GM18867 (cell line): ENCODE results near the gene SMYD3.

Experiments used
- ATAC-seq: cut with Tn5 transposase; IDR thresholded peaks from one replicate; pipeline ENCODE4 v1.9.1; 2021; ENCODE audit warnings: mild to moderate bottlenecking, moderate library complexity; ENCODE audit not compliant: unreplicated experiment

SMYD3 gene

GRCh38 chr1:246476771-246477170 lies 30.3 kb downstream of the SMYD3 start:
- ATAC-seq: no peak

- ATAC-seq: no peak
These were observed 35.4 kb downstream of the SMYD3 start for GRCh38 chr1:246471688-246472087.

DNA sequence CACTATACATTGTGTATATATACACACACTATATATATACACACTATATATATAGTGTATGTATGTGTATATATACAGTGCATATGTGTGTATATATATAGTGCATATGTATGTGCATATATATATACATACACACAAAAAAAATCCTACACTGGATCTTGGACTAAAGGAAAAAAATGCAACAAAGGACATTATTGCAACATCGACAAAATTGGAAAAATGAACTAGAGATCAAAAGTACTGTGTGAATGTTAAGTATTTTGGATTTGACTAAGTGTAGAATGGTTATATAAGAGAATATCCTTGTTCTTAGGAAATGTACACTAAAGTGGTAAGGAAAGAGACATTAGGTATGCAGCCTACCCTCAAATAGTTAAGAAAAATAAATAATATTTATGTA lies 36.5 kb downstream of the SMYD3 start:
- no peak for ATAC-seq

DNA sequence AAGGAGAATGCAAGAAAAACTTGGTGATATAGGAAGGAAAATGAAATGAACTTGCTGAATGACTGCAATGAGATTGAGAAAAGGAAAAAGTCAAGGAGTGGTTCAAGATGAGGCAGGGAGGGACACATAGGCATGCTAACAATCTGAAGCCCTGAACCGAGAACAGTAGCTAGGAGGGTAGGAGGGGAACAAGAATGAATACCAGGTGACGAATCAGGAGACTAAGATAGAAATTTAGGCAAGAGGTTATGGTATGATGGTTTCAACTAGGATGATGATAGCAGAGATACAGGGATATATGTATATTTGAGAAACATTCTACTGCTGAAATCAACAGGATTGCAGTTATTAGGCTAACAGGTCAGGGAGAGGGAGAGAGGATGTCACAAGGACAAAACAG lies 44.1 kb downstream of the SMYD3 start:
- no peak for ATAC-seq

- no peak for ATAC-seq
These were observed 46.7 kb downstream of the SMYD3 start for GRCh38 chr1:246460406-246460805.

- ATAC-seq: no peak
These were observed 47.9 kb downstream of the SMYD3 start for GRCh38 chr1:246459221-246459620.

DNA sequence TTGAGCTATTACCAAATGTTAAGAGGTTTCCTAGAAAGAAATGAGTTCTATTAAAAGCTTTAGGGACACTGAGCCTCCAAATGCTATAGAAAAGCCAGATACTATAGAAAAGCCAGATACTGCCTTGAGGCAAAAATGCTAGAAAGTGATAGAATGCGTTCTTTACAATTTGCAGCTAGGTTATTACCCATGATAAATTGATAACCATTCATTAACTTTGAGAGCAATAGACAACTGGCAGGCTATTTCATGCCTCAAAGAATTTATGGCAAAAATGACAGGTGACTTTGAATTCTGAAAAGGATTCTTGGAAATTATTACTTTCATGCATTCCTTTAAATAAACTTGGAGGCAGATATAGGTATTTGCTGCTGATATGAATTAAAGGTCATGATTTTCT lies 51.6 kb downstream of the SMYD3 start:
- no peak for ATAC-seq

DNA sequence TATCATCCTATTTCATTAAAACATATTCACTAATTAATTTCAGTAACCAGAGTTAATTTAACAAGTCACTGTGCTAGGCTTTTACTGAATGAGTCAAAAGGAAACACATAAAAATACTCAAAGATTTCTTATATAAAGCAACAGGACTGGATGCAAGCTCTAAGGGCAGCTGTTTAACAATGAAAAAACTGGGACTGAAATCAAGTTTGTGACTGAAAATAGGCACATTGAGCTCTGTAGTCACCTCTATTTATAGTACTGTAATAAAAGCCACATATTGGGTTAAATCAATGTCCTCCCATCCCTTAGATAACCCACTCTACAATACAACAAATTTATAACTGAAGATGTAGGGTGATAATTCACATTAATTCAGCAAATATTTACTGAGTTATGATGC lies 52.4 kb downstream of the SMYD3 start:
- no peak for ATAC-seq

DNA sequence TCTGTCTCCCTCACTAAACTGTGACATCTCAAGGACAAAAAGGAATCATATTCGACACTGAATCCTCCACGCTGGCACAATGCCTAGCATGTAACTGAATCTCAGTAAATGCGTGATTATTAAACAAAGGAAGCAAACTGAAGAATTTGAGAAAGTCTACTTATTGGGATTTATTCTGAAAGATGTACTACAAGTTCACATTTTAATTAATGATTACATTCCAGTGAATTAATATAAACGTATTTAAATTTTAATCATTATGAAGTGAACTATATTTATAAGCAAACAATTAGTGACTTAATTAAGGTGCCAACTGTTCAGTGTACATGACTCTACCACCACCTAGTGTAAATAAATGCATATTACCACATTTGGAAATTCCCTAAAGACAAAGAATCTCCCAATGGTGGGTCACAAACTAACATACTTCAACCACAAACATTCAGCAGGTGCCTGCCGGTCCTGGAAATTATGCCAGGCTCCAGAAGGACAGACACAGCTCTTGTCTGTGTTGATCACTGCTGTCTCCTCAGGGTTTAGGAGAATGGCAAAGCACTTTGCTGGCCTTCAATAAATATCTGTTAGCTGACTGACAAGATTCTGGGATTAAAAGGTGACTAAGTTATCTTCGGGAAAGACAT lies 56.3 kb downstream of the SMYD3 start:
- no peak for ATAC-seq

DNA sequence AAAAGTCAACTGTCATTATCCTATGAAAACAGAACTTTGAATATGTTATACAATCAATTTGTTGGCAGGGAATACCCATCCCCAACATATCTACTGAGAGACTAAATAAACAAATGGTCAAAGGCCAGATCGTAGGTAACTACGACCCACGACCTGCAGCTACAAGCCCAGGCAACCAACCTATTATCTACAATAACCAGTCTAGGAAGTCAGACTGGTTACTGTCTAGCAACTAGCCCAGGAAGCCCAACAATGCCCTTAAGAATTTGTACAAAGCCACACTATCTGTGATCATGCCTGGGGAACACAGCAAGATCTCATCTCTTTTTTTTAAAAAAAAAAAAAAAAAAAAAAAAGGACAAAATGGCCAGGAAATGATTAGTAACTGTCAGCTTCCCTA lies 58.7 kb downstream of the SMYD3 start:
- no peak for ATAC-seq

GRCh38 chr1:246447501-246447900 lies 59.6 kb downstream of the SMYD3 start:
- no peak for ATAC-seq

DNA sequence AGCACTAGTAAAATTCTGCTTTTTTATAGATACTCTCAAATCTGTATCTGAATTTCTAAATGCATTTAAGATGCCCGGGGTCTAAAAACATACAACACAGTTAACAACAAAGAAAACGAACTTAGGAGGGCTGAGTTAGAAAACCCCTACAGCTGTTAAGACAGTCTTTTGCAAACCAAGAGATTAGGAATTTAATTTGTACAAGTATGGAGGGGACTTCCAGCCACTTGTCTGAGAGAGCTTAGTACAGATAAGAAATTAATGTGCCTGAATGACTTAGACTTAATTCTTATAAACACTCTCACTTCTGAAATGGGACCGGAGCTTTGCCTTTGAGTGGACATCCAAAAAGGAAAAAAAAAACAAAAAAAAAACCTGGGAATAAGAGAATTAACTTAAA lies 61.6 kb downstream of the SMYD3 start:
- no peak for ATAC-seq

DNA sequence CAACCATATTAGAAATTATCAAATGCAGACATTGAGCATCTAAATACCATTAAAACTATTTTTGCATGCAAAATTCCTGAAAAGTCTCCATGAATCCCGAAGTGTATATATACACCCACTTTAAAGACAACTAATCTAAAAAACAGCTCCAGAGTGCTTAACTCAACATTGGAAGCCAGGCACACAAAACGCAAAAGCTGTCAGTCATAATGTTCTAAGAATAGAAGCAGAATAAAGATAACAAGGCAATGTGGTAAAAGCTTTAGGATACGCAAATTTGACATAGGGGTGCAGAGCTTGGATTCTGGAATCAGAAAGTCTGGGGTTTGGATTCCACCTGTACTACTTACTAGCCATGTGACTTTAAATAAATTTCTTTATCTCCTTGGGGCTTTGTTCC lies 62.5 kb downstream of the SMYD3 start:
- ATAC-seq: no peak

- ATAC-seq: no peak
These were observed 69.1 kb downstream of the SMYD3 start for GRCh38 chr1:246437961-246438360.

DNA sequence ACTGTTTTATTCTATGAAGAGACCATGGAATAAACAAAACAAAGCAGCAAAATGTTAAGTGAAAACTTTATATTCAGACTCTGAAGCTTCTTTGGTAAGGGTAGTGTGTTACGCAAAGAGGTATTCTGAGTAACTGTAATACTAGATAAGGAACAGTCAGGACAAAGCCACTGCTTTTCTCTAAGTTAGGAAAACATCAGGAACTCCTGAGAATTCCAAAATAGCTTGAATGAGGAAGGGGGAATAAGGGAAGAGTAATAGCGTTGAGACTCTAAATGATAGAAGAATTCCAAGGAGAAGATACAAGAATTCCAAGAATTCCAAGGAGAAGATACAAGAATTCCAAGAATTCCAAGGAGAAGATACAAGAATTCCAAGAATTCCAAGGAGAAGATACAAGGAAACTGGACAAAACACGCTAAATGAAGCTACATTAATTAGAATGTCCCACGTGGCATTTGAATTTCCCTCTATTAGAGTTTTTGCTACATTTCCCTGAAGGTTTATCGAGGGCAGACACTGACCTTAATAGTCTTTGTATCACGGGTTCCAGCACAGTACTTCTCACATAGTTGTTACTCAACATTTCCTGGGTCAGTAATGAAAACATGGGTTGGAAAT lies 71.5 kb downstream of the SMYD3 start:
- ATAC-seq: no peak

- no peak for ATAC-seq
These were observed 72.7 kb downstream of the SMYD3 start for GRCh38 chr1:246434335-246434734.

- no peak for ATAC-seq
These were observed 78.4 kb downstream of the SMYD3 start for GRCh38 chr1:246428542-246429308.

- no peak for ATAC-seq
These were observed 79.5 kb downstream of the SMYD3 start for GRCh38 chr1:246427611-246428010.

DNA sequence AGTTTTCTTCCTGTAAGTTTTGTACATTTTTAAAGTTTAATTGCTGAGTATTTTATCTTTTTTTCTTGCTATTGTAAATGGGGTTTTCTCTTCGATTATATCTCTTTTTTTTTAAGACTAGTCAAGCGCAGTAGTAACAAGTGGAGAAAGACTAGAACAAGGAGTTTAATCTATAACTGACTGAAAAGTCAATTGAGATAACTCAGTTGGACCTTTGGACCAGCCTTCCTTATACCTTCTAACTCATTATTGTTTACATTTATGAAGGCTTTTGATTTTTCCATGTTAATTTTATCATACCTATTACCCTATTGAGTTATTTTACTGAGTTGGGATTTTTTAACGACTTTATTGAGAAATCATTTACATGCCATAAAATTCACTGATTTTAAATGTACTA lies 81.2 kb downstream of the SMYD3 start:
- no peak for ATAC-seq

DNA sequence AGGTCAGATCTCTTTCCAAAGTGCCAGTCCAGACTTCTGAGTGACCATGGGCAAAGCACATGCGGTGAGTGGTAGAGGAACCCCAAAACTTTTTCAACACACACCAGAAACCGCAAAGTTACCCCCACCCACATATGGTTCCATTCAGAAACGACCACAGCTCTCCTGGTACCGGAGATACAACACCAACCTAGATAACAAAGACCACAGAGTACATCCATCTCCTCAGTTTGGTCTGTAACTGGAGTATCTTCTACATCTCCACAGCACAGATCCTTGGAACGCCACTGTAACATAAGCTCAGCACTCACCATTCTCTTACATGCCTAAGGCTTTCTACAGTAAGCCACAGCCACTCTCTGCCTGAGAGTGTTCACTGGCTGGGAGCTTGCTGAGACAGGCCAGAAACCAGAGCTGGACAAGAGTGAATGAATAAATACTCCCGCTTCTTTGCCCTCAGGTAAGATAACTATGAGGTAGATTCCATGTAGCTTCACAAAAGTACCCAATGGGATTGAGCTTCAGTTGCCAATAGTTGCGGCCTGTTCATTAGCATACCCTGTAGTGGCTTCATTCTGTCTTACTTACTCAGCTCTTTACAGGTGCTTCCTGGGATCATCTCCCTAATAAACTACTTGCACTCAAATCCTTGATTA lies 81.8 kb downstream of the SMYD3 start:
- ATAC-seq: no peak

DNA sequence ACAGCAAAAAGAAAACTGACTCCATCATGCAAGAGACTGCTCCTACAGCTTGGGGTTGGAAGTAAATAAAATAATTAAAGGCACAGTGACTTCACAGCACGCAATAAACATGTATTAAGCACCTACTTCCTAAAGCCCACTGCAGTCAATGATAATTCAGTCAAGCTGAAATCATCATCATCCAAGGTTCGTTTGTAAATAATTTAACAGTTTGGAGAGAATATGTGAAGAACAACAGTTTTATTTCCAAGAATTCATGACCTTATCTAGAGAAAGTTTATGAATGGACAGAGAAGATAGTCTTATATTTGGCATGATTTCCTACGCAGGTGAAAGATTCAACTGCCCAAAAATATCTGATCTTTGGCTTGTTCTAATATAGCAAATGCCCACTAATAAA lies 86.8 kb downstream of the SMYD3 start:
- no peak for ATAC-seq
